KMS-11 (cell line): ENCODE measurements around the gene CNGA4.

Experiments
- H2AFZ ChIP-seq: fragments of 200-600 bp; sonication (generic); 2 replicates; pipeline ENCODE4 v1.6.1; 2016; ENCODE audit warnings: antibody characterized with exemption, mixed run types, low read depth
- H3K27ac ChIP-seq: fragments of 200-600 bp; sonication (generic); 2 replicates; pipeline ENCODE4 v1.6.1; 2016; ENCODE audit warnings: mild to moderate bottlenecking, mixed run types
- H3K27me3 ChIP-seq: fragments of 200-600 bp; sonication (generic); 2 replicates; pipeline ENCODE4 v1.6.1; 2017; ENCODE audit warnings: mild to moderate bottlenecking, low read depth, mixed run types, moderate library complexity; ENCODE audit not compliant: insufficient read depth
- H3K36me3 ChIP-seq: fragments of 200-600 bp; sonication (generic); 2 replicates; pipeline ENCODE4 v1.6.1; 2017; ENCODE audit warnings: mild to moderate bottlenecking, mixed run types; ENCODE audit not compliant: insufficient read depth
- H3K4me1 ChIP-seq: fragments of 200-600 bp; sonication (generic); 2 replicates; pipeline ENCODE4 v1.6.1; 2016; ENCODE audit warnings: mild to moderate bottlenecking, low read depth, mixed run types; ENCODE audit not compliant: poor library complexity, severe bottlenecking
- H3K4me2 ChIP-seq: fragments of 200-600 bp; sonication (generic); 2 replicates; pipeline ENCODE4 v1.7.0; 2016; ENCODE audit warnings: mild to moderate bottlenecking, mixed run types
- H3K4me3 ChIP-seq: fragments of 200-600 bp; sonication (generic); IDR thresholded peaks from 2 replicates; pipeline ENCODE4 v1.6.1; 2017; ENCODE audit warnings: low read depth, low read length, mixed read lengths; ENCODE audit not compliant: insufficient read depth
- H3K79me2 ChIP-seq: fragments of 200-600 bp; sonication (generic); 2 replicates; pipeline ENCODE4 v1.6.1; 2016; ENCODE audit warnings: low read depth, mixed run types; ENCODE audit not compliant: insufficient read depth
- H3K9ac ChIP-seq: fragments of 200-600 bp; sonication (generic); 2 replicates; pipeline ENCODE4 v1.6.1; 2016; ENCODE audit warnings: mild to moderate bottlenecking, mixed run types
- H4K20me1 ChIP-seq: fragments of 200-600 bp; sonication (generic); 2 replicates; pipeline ENCODE4 v1.6.1; 2016; ENCODE audit warnings: mild to moderate bottlenecking, mixed run types; ENCODE audit not compliant: insufficient read depth
- TF ChIP-seq, protein P1 (sequence below): fragments of 200-600 bp; sonication (generic); conservative IDR thresholded peaks from 2 replicates; pipeline ENCODE4 v1.6.1; 2017; ENCODE audit warnings: low read depth, mild to moderate bottlenecking, antibody characterized with exemption, low read length, moderate library complexity, mixed read lengths

Gene CNGA4

DNA sequence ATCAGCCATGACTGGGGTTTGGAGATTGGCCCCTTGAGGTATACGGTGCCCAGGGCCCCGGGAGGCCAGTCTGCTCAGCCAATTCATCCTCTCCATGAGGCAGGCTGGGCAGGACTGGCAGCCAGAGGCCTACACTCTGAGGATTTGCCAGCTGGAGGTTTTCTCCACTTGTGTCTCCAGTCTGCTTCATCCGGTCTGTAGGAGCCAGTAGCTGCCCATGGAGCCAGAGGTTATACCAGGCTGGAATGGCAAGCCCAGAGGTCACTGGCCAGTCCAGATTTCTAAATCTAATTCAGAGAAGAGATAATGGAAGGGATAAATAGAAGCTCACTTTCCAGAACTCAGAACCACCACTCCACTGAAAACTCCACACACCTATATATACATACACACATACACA lies 14.5 kb upstream of the CNGA4 start:
- Histone ChIP-seq H3K36me3 (no peaks in the 10 kb centered on the region), H3K4me3 (no peak overlapping the region), H3K9ac (no peak overlapping the region), H3K79me2 (no peaks in the 10 kb centered on the region), H3K4me1 (no peaks in the 10 kb centered on the region), H3K27me3 (no peaks in the 10 kb centered on the region), H2AFZ (no peak overlapping the region), H3K4me2 (no peak overlapping the region), H3K27ac (no peak overlapping the region), H4K20me1 (no peaks in the 10 kb centered on the region)
- TF ChIP-seq, protein P1, sequence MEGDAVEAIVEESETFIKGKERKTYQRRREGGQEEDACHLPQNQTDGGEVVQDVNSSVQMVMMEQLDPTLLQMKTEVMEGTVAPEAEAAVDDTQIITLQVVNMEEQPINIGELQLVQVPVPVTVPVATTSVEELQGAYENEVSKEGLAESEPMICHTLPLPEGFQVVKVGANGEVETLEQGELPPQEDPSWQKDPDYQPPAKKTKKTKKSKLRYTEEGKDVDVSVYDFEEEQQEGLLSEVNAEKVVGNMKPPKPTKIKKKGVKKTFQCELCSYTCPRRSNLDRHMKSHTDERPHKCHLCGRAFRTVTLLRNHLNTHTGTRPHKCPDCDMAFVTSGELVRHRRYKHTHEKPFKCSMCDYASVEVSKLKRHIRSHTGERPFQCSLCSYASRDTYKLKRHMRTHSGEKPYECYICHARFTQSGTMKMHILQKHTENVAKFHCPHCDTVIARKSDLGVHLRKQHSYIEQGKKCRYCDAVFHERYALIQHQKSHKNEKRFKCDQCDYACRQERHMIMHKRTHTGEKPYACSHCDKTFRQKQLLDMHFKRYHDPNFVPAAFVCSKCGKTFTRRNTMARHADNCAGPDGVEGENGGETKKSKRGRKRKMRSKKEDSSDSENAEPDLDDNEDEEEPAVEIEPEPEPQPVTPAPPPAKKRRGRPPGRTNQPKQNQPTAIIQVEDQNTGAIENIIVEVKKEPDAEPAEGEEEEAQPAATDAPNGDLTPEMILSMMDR = no peak

DNA sequence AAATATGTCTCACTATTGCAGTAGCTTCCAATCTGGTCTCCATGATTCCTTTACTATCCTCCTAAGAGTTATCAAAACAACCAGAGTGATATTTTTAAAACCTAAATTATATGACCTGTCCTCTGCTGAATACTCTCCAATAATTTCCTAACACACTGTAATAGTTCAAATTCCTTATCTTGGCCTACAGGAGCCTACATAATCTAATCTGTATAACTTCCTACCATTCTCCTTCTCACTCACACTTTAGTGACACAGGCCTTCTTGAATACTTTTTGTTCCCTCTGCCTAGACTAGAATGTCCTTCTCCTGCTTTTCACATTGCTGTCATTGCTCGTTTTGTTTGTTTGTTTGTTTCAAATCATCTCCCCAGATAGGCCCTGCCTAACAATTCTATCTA lies 13.9 kb upstream of the CNGA4 start:
- no peak overlapping the region for H2AFZ ChIP-seq
- H3K4me3 ChIP-seq = no peak overlapping the region
- H3K27me3 ChIP-seq = no peaks in the 10 kb centered on the region
- no peak overlapping the region for H3K27ac ChIP-seq
- H4K20me1 ChIP-seq = no peaks in the 10 kb centered on the region
- TF ChIP-seq, protein P1 = no peak
- no peaks in the 10 kb centered on the region for H3K4me1 ChIP-seq
- H3K36me3 ChIP-seq = no peaks in the 10 kb centered on the region
- H3K4me2 ChIP-seq = no peak overlapping the region
- no peak overlapping the region for H3K9ac ChIP-seq
- H3K79me2 ChIP-seq = no peaks in the 10 kb centered on the region

DNA sequence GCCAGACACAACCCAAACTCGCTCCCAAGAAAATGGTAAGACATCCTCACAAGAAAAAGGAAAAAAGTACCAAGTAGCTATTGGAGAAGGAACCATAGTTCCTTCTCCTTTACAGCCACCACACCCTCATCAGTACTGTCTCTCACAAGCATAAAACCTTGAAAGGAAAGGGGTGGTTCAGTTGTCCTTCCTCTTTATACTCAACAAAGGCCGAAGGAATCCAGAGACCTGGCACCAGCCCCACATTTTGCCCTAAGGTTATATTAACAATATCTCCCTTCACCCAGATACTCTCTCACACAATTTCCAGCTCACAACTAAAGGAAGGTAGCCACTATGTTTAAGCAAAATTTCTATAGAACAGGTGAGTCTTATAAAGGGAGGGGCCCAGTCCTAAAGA lies 13.0 kb upstream of the CNGA4 start:
- Histone ChIP-seq H3K4me2 (no peak overlapping the region), H3K36me3 (no peaks in the 10 kb centered on the region), H3K79me2 (no peaks in the 10 kb centered on the region), H3K27me3 (no peaks in the 10 kb centered on the region), H3K27ac (no peak overlapping the region), H3K4me1 (no peaks in the 10 kb centered on the region), H2AFZ (no peak overlapping the region), H3K9ac (no peak overlapping the region), H3K4me3 (no peak overlapping the region), H4K20me1 (no peaks in the 10 kb centered on the region)
- TF ChIP-seq, protein P1 = no peak

DNA sequence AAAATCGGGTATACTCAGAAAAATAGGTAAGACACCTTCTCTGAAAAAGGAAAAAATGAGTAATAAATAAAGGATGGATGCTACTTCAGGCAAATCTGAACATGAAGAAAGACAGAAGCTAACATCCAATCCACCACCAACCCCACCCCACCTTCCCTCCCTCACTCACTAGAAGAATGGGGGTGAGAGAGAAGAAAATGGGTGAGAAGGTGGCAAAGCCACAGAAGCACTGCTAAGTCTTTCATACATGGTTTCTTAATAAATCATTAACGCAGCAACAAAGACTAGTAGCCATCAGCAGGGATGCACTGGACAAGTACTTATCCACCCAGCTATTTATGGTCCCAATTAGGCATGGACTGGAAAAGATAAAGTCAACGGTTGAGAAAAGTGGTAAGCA lies 10.4 kb upstream of the CNGA4 start:
- H3K9ac ChIP-seq = no peak overlapping the region
- H3K4me2 ChIP-seq = no peak overlapping the region
- no peaks in the 10 kb centered on the region for H3K36me3 ChIP-seq
- H4K20me1 ChIP-seq = no peaks in the 10 kb centered on the region
- TF ChIP-seq, protein P1 = no peak
- no peak overlapping the region for H2AFZ ChIP-seq
- H3K4me3 ChIP-seq = no peak overlapping the region
- H3K27ac ChIP-seq = no peak overlapping the region
- no peaks in the 10 kb centered on the region for H3K27me3 ChIP-seq
- H3K79me2 ChIP-seq = peaks cover 7% of the 10 kb centered on the region; the same call in 1 of the 2 replicates
- H3K4me1 ChIP-seq = peaks cover 8% of the 10 kb centered on the region
